Pancreas (tissue), 10 donors: ENCODE results near the gene ORAI3. TPM values are rescaled to one million over a fixed set of nuclear protein-coding genes. Genes with fewer than 3 reads are reported as not detected.
A peak's percentile ranks its signal among the peaks of the same experiment; 100 is the strongest.

Experiments used
- ATAC-seq, 4 donors: fragments of 200-7000 bp; cut with Tn5 transposase; one replicate each; pipeline versions ENCODE4 v1.8.0 to v1.9.1; 2020; ENCODE audit warnings: mild to moderate bottlenecking in 4 of 4, moderate library complexity in 4 of 4
- DNase-seq, 6 donors: peaks; one replicate each; pipeline ENCODE4 v3.0.0-alpha.2; 2020
- FAIRE-seq: peaks from 2 replicates; lab custom pipeline; 2012; peaks lifted over from hg19 to GRCh38; lab: Jason Lieb, UNC
- H3K27ac ChIP-seq, 4 donors: fragments of 200-600 bp; sonication (generic); 1 replicate in 3 of 4; 2 replicates in 1 of 4; pipeline versions ENCODE4 v1.5.0 to v1.8.0; 2020
- H3K27me3 ChIP-seq, 4 donors: fragments of 200-600 bp; one replicate each; pipeline ENCODE4 v1.8.0; 2021
- H3K36me3 ChIP-seq, 3 donors: fragments of 200-600 bp; sonication (generic) in 1 of 3; one replicate each; pipeline versions ENCODE4 v1.5.0 to v1.8.0; 2020 to 2021
- H3K4me1 ChIP-seq, 3 donors: fragments of 200-600 bp; one replicate each; pipeline ENCODE4 v1.8.0; 2021
- H3K4me3 ChIP-seq, 4 donors: fragments of 200-600 bp; sonication (generic) in 2 of 4; one replicate each; pipeline versions ENCODE4 v1.5.0 to v1.8.0; 2020 to 2021
- H3K9me3 ChIP-seq, 4 donors: fragments of 200-600 bp; one replicate each; pipeline ENCODE4 v1.8.0; 2021
- CTCF ChIP-seq, 4 donors: fragments of 200-600 bp; sonication (generic) in 3 of 4; IDR thresholded peaks; one replicate each; pipeline versions ENCODE4 v1.5.0 to v1.8.0; 2021; ENCODE audit warnings: antibody characterized with exemption in 4 of 4
- WGBS, 2 donors: extraction: QIAGEN DNeasy Blood & Tissue Kit; methylation state at CpG; one replicate each; pipeline ENCODE4 v1.1.7; 2013; 5-methylcytosine and 5-hydroxymethylcytosine counted together
- intact Hi-C, 3 donors: fragments of 100-400 bp; cut with DNase I; formaldehyde crosslinking; loops; one replicate each; pipeline versions ENCODE4 v1.11.1 to v1.14.2; 2022
- polyA plus RNA-seq, 2 donors: library from polyadenylated mRNA; stranded (reverse); fragments of 200-250 nt; gene quantifications; one replicate each; pipeline ENCODE4 v1.2.3, GENCODE V29; 2013
- total RNA-seq, 6 donors: library from RNA; stranded (reverse); fragmentation: NEBNext Ultra II Directional in 4 of 6; extraction: Animal tissue kit (Norgen Biotek cat#: 25700) in 4 of 6; gene quantifications; one replicate each; pipeline versions ENCODE4 v1.2.1 to v1.2.4, GENCODE V29; 2021 to 2023
- donor health status: healthy with polysubstance abuse.
- donor health status: DM: no; HTN: no; CAD: no; lungs with moderate emphysema.
- donor health status: DM: no; HTN: no; CAD: no.
- donor health status: control.
- donor health status: control.
- donor health status: Bipolar disorder and iron deficiency.
- donor health status: DM: yes; HTN: yes; CAD: no.
- donor health status: DM: no; HTN: no; CAD: no.
- donor health status: DM: no; HTN: no; CAD: no.
- donor health status: DM: yes; HTN: yes; CAD: no.

Gene ORAI3
- total and polyA plus RNA-seq, 8 donors = 8.6 to 12.5 (median 10.4) TPM

GRCh38 chr16:30920891-30921290 lies 28.0 kb upstream of the ORAI3 start:
- FAIRE-seq = no peak
- no peak for ATAC-seq
- H3K27me3 ChIP-seq = no peaks in the 10 kb centered on the region
- H3K4me3 ChIP-seq = no peak overlapping the region
- TF ChIP-seq CTCF (IDR thresholded peaks at IDR 0.05) = no peak
- intact Hi-C loops = no loop called here
- WGBS, 2 donors = 73 to 77% methylated on average over 2 of the region's 2 CpGs
- DNase-seq = no peak
- H3K9me3 ChIP-seq = no peaks in the 10 kb centered on the region
- no peaks in the 10 kb centered on the region for H3K4me1 ChIP-seq
- H3K36me3 ChIP-seq = no peaks in the 10 kb centered on the region
- no peak overlapping the region for H3K27ac ChIP-seq

DNA sequence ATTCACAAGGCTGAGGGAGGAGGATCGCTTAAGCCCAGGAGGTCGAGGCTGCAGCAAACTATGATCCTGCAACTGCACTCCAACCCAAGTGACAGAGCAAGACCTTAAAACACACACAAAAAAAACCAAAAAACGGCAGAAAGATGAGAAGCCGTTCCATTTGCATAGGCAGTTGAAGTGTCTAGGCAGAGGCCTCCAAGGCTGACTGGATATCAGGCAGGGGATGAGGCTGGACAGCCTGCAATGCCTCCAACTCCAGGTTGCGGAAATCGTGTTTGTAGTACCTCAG lies 27.5 kb upstream of the ORAI3 start:
- DNase-seq (no peak), ATAC-seq (no peak), FAIRE-seq (no peak)
- Histone ChIP-seq H3K36me3 (no peaks in the 10 kb centered on the region), H3K9me3 (no peaks in the 10 kb centered on the region), H3K27me3 (no peaks in the 10 kb centered on the region), H3K4me3 (peak overlapping the region in 3 of 4 donors; percentile 33 to 70 (median 62)), H3K4me1 (no peaks in the 10 kb centered on the region), H3K27ac (peak overlapping the region in 3 of 4 donors; percentile 71 to 95 (median 92))
- intact Hi-C loops = no loop called here
- WGBS, 2 donors = 19 to 20% methylated on average over 6 of the region's 6 CpGs
- TF ChIP-seq CTCF (IDR thresholded peaks at IDR 0.05) = peak in 1 of 4 donors; percentile 74

GRCh38 chr16:30921748-30922419 lies 27.0 kb upstream of the ORAI3 start:
- H3K36me3 ChIP-seq = no peaks in the 10 kb centered on the region
- no peaks in the 10 kb centered on the region for H3K4me1 ChIP-seq
- peak overlapping the region; percentile 3 to 70 (median 48) for H3K4me3 ChIP-seq
- TF ChIP-seq CTCF (IDR thresholded peaks at IDR 0.05) = peak; percentile 5 to 81 (median 76)
- WGBS, 2 donors = 0% methylated on average over 35 to 37 of the region's 37 CpGs
- FAIRE-seq = no peak
- H3K9me3 ChIP-seq = no peaks in the 10 kb centered on the region
- DNase-seq = peak; percentile 89 to 93 (median 92)
- intact Hi-C loops = no loop called here
- peak overlapping the region; percentile 71 to 95 (median 85) for H3K27ac ChIP-seq
- no peaks in the 10 kb centered on the region for H3K27me3 ChIP-seq
- ATAC-seq = peak; percentile 35 to 57 (median 48)

GRCh38 chr16:30922420-30922959 lies 26.4 kb upstream of the ORAI3 start:
- H3K4me1 ChIP-seq = no peaks in the 10 kb centered on the region
- FAIRE-seq (peak; percentile 98), ATAC-seq (peak; percentile 76 to 87 (median 80)), DNase-seq (peak; percentile 94 to 100 (median 100))
- H3K9me3 ChIP-seq = no peaks in the 10 kb centered on the region
- peak overlapping the region; percentile 33 to 70 (median 51) for H3K4me3 ChIP-seq
- 0% methylated on average over 42 of the region's 42 CpGs for WGBS, 2 donors
- intact Hi-C loops = no loop called here
- peak overlapping the region; percentile 78 to 95 (median 88) for H3K27ac ChIP-seq
- TF ChIP-seq CTCF (IDR thresholded peaks at IDR 0.05) = no peak
- no peaks in the 10 kb centered on the region for H3K27me3 ChIP-seq
- no peaks in the 10 kb centered on the region for H3K36me3 ChIP-seq

DNA sequence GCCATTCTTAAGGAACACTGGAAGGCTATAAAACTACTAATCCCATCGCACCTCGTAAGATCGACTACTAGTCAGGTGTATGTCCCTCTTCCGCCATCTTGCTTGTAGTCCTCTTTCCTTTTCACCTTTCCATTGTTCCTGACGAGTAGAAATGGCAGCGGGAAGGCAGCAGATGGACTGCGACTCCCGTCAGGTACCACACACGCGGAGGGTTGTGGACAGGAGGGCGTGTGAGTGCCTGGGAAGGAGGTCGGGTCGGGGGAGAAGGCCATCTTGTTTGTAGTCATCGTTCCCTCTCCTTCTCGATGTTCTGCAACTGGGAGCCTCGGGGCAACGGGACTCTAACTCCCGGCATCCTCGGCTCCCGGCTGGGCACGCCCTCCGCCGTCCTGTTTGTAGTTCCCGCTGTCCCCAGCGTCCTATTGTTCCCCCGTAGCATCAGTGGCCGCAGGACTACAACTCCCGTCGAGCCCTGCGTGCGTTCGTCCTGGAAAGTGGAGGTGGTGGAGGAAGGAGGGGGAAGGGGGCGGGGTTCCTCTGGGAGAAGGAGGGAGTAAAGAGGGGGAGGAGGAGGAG lies 25.8 kb upstream of the ORAI3 start:
- TF ChIP-seq CTCF (IDR thresholded peaks at IDR 0.05) = no peak
- ATAC-seq = peak; percentile 69 to 83 (median 76)

More for the DNA sequence above, 25.8 kb upstream of the ORAI3 start:
- Histone ChIP-seq H3K27me3 (no peaks in the 10 kb centered on the region), H3K27ac (peak overlapping the region; percentile 78 to 95 (median 88)), H3K4me1 (no peaks in the 10 kb centered on the region), H3K9me3 (no peaks in the 10 kb centered on the region), H3K36me3 (no peaks in the 10 kb centered on the region), H3K4me3 (peak overlapping the region; percentile 29 to 70 (median 55))
- WGBS, 2 donors = 1% methylated on average over 32 to 33 of the region's 33 CpGs
- no peak for FAIRE-seq
- peak; percentile 92 to 100 (median 99) for DNase-seq
- intact Hi-C loops = no loop called here
